ENCODE data around the gene OTOL1. TPM values are rescaled to one million over a fixed set of nuclear protein-coding genes. Genes with fewer than 3 reads are reported as not detected.

Gene OTOL1
- total RNA-seq = not detected in 2 replicates

DNA sequence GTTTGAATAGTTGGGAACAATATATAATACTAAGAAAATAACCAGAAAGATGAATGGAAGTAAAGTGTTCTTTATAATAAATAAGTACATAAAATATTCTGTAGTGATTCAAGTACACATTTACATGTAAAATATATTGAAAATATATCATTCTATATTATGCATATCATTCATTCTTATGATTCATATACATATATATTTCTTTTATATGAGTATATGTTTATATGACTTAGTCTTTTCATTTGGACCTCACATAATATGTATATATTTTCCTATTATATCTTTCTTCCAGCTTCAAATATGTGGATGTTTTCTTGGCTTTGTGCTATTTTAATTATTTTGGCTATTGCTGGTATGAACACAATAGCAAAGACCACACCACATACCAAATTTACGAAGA lies at the start of gene OTOL1:
TSS of gene OTOL1 (plus strand) at position 301 of the 400 bp plus-strand sequence. CDS start at position 301, 0 bp downstream.

Other genes starting within 250 kb of the OTOL1 start
- not detected in 2 replicates for gene SPTSSB, start 125.3 kb upstream of the OTOL1 start, total RNA-seq

Data from smooth muscle cell of bladder (primary cell).